AG04450 (cell line): ENCODE measurements around the gene SCYL2. TPM values are rescaled to one million over a fixed set of nuclear protein-coding genes. Genes with fewer than 3 reads are reported as not detected.
A peak's percentile ranks its signal among the peaks of the same experiment; 100 is the strongest.
"Not testable (repeated sequence)": the region's sequence is repeated elsewhere in the genome, so short reads cannot be mapped to it uniquely, and the experiment has no call there.

ENCODE experiments used
- CTCF ChIA-PET: fragments of 300-600, 350-600 bp; formaldehyde crosslinking; extraction: SDS; loops from one replicate; lab custom pipeline; 2022; ENCODE audit warnings: antibody characterized with exemption, inconsistent platforms; lab: Charles Lee
- POLR2A ChIA-PET: fragments of 350-600 bp; formaldehyde crosslinking; extraction: SDS; loops from one replicate; lab custom pipeline; 2021; ENCODE audit warnings: antibody characterized with exemption, inconsistent platforms; lab: Yijun Ruan, JAX
- DNase-seq: peaks from one replicate; pipeline ENCODE4 v3.0.0-alpha.2; 2011; ENCODE audit warnings: low read depth, low spot score
- H3K27ac ChIP-seq: one replicate; pipeline ENCODE4 v1.5.1; 2012; ENCODE audit warnings: low read depth, low read length, control low read depth
- H3K27me3 ChIP-seq: one replicate; pipeline ENCODE4 v1.6.0; 2012; ENCODE audit warnings: low read length; ENCODE audit not compliant: control insufficient read depth, insufficient read depth
- H3K4me3 ChIP-seq: 2 replicates; pipeline ENCODE4 v1.5.1; 2011; ENCODE audit warnings: mild to moderate bottlenecking, low read depth, low read length, control low read depth
- H3K9me3 ChIP-seq: 2 replicates; pipeline ENCODE4 v1.5.1; 2012; ENCODE audit warnings: low read length; ENCODE audit not compliant: control insufficient read depth, insufficient read depth
- CTCF ChIP-seq: IDR thresholded peaks from 2 replicates; pipeline ENCODE4 v1.5.1; 2011; ENCODE audit warnings: low read depth, low read length, control low read depth, inconsistent platforms
- polyA plus RNA-seq: library from polyadenylated mRNA; depleted of rRNA; stranded (reverse); fragments of >200 nt; gene quantifications from 2 replicates; pipeline ENCODE4 v1.2.3, GENCODE V29; 2011

SCYL2 gene
- polyA plus RNA-seq, 1 experiment, result 50.3 TPM

GRCh38 chr12:100258127-100258526 lies 8.8 kb upstream of the SCYL2 start:
- DNase-seq, result no peak
- no peak overlapping the region for H3K4me3 ChIP-seq
- no peak for TF ChIP-seq CTCF
- H3K27me3 ChIP-seq, result no peaks in the 10 kb centered on the region
- H3K27ac ChIP-seq, result no peak overlapping the region
- ChIA-PET POLR2A (no interaction called here), CTCF (interaction anchor here (2.2 kb wide), 1 partner anchor 23 kb away, joined by 7 read pairs; no protein-coding TSS in a partner anchor)
- no peaks in the 10 kb centered on the region for H3K9me3 ChIP-seq

- CTCF ChIA-PET, result no interaction called here
- no peak overlapping the region for H3K4me3 ChIP-seq
- POLR2A ChIA-PET, result no interaction called here
- DNase-seq, result no peak
- no peak for TF ChIP-seq CTCF
- no peaks in the 10 kb centered on the region for H3K27me3 ChIP-seq
- H3K9me3 ChIP-seq, result no peaks in the 10 kb centered on the region; the same call in 1 of the 2 replicates
- H3K27ac ChIP-seq, result no peak overlapping the region
Measured at GRCh38 chr12:100263131-100263530, 3.8 kb upstream of the SCYL2 start.

- CTCF ChIA-PET, result interaction anchor here (1.1 to 1.5 kb wide), 2 partner anchors 30 to 137 kb away, joined by 3 to 11 read pairs; no protein-coding TSS in a partner anchor
- H3K4me3 ChIP-seq, DNase-seq, H3K27ac ChIP-seq, H3K27me3 ChIP-seq, H3K9me3 ChIP-seq, POLR2A ChIA-PET: not testable (repeated sequence)
Measured at GRCh38 chr12:100265107-100265506, 1.9 kb upstream of the SCYL2 start.

GRCh38 chr12:100265732-100266584 lies 1.0 kb upstream of the SCYL2 start:
- Histone ChIP-seq H3K9me3 (no peaks in the 10 kb centered on the region; the same call in 1 of the 2 replicates), H3K27me3 (no peaks in the 10 kb centered on the region), H3K27ac (no peak overlapping the region), H3K4me3 (peak overlapping the region; percentile 94)
- POLR2A ChIA-PET, result interaction anchor here (1.6 kb wide), 1 partner anchor 31 kb away, joined by 3 read pairs; no protein-coding TSS in a partner anchor
- TF ChIP-seq CTCF, result no peak
- CTCF ChIA-PET, result interaction anchor here (0.8 to 1.5 kb wide), 5 partner anchors 11 to 139 kb away, joined by 3 to 11 read pairs (median 3); no protein-coding TSS in a partner anchor
- DNase-seq, result no peak

- Histone ChIP-seq H3K9me3 (no peaks in the 10 kb centered on the region; the same call in 1 of the 2 replicates), H3K27ac (no peak overlapping the region)
- POLR2A ChIA-PET, result interaction anchor here (0.6 to 1.6 kb wide), 6 partner anchors 24 to 1880 kb away, joined by 3 to 6 read pairs (median 4); no protein-coding TSS in a partner anchor
Measured at GRCh38 chr12:100266585-100266834, 467 bp upstream of the SCYL2 start.

More at GRCh38 chr12:100266585-100266834, 467 bp upstream of the SCYL2 start:
- H3K27me3 ChIP-seq, result no peaks in the 10 kb centered on the region
- no peak for TF ChIP-seq CTCF
- CTCF ChIA-PET, result interaction anchor here (0.7 to 1.5 kb wide), 6 partner anchors 10 to 138 kb away, joined by 3 to 11 read pairs (median 4); no protein-coding TSS in a partner anchor
- no peak for DNase-seq
- peak overlapping the region; percentile 94 for H3K4me3 ChIP-seq
